Activated CD8-positive, alpha-beta T cell treated with anti-CD3 and anti-CD28 coated beads for 36 hours (primary cell): ENCODE measurements around the gene RNF138. TPM values are rescaled to one million over a fixed set of nuclear protein-coding genes. Genes with fewer than 3 reads are reported as not detected.
A peak's percentile ranks its signal among the peaks of the same experiment; 100 is the strongest.

Source experiments
- ATAC-seq: fragments of 200-7000 bp; cut with Tn5 transposase; one replicate; pipeline ENCODE4 v1.10.0; 2021; ENCODE audit warnings: mild to moderate bottlenecking, moderate library complexity
- CTCF ChIA-PET: fragments of 350-600 bp; sonication (Branson Sonifier 250); formaldehyde crosslinking; loops from one replicate; lab custom pipeline; 2021; ENCODE audit warnings: antibody characterized with exemption; lab: Charles Lee
- POLR2A ChIA-PET: fragments of 350-600 bp; sonication (Branson Sonifier 250); formaldehyde crosslinking; loops from one replicate; lab custom pipeline; 2021; ENCODE audit warnings: antibody characterized with exemption; lab: Charles Lee
- DNase-seq: peaks from one replicate; pipeline ENCODE4 v3.0.0-alpha.2; 2020
- H3K27ac Mint-ChIP-seq: one replicate; pipeline ENCODE4 v1.8.0; 2021; ENCODE audit warnings: mild to moderate bottlenecking, mixed read lengths
- H3K27me3 Mint-ChIP-seq: one replicate; pipeline ENCODE4 v1.8.0; 2021; ENCODE audit warnings: mixed read lengths
- H3K36me3 Mint-ChIP-seq: one replicate; pipeline ENCODE4 v1.8.0; 2021; ENCODE audit warnings: low read depth, mixed read lengths
- H3K4me1 Mint-ChIP-seq: one replicate; pipeline ENCODE4 v1.8.0; 2021; ENCODE audit warnings: low read depth, mixed read lengths
- H3K4me3 Mint-ChIP-seq: one replicate; pipeline ENCODE4 v1.8.0; 2021; ENCODE audit warnings: mild to moderate bottlenecking, moderate library complexity, mixed read lengths
- H3K9me3 Mint-ChIP-seq: one replicate; pipeline ENCODE4 v1.8.0; 2021; ENCODE audit warnings: mixed read lengths
- CTCF ChIP-seq: fragments of 200-600 bp; IDR thresholded peaks from one replicate; pipeline ENCODE4 v1.8.0; 2022; ENCODE audit warnings: antibody characterized with exemption, mild to moderate bottlenecking
- intact Hi-C: fragments of 100-400 bp; cut with micrococcal nuclease; formaldehyde crosslinking; loops from one replicate; pipeline ENCODE4 v1.10.0; 2022
- total RNA-seq, 2 experiments: library from RNA; stranded (reverse); gene quantifications; one replicate each; pipeline ENCODE4 v1.2.3, GENCODE V29; 2021

The RNF138 gene
- total RNA-seq, 2 experiments from 2014 or later, result 86.0 to 89.5 TPM

- DNase-seq (no peak), ATAC-seq (no peak)
- CTCF ChIA-PET, result interaction anchor here (1.5 kb wide), 1 partner anchor 16 kb away, joined by 8 read pairs; no protein-coding TSS in a partner anchor
- H3K4me3 Mint-ChIP-seq, result no peak overlapping the region
- no peaks in the 10 kb centered on the region for H3K9me3 Mint-ChIP-seq
- intact Hi-C loops, result no loop called here
- peaks cover 32% of the 10 kb centered on the region for H3K36me3 Mint-ChIP-seq
- no peak for TF ChIP-seq CTCF
- H3K4me1 Mint-ChIP-seq, result peaks cover 46% of the 10 kb centered on the region
- POLR2A ChIA-PET, result interaction anchor here (1.3 kb wide), 1 partner anchor 13 kb away, joined by 3 read pairs; no protein-coding TSS in a partner anchor
- no peaks in the 10 kb centered on the region for H3K27me3 Mint-ChIP-seq
- no peak overlapping the region for H3K27ac Mint-ChIP-seq
Observed at GRCh38 chr18:32056613-32057358, 34.9 kb upstream of the RNF138 start.

GRCh38 chr18:32057624-32058165 lies 34.0 kb upstream of the RNF138 start:
- no peak for TF ChIP-seq CTCF
- CTCF ChIA-PET, result no interaction called here
- H3K27ac Mint-ChIP-seq, result no peak overlapping the region
- intact Hi-C loops, result no loop called here
- H3K27me3 Mint-ChIP-seq, result no peaks in the 10 kb centered on the region
- H3K9me3 Mint-ChIP-seq, result no peaks in the 10 kb centered on the region
- ATAC-seq (no peak), DNase-seq (no peak)
- peaks cover 45% of the 10 kb centered on the region for H3K4me1 Mint-ChIP-seq
- H3K4me3 Mint-ChIP-seq, result no peak overlapping the region
- H3K36me3 Mint-ChIP-seq, result peaks cover 37% of the 10 kb centered on the region
- POLR2A ChIA-PET, result interaction anchor here (1.3 kb wide), 1 partner anchor 14 kb away, joined by 3 read pairs; no protein-coding TSS in a partner anchor

- no peak for ATAC-seq
- TF ChIP-seq CTCF, result no peak
- DNase-seq, result no peak
- Mint-ChIP-seq H3K4me1 (peaks cover 44% of the 10 kb centered on the region), H3K4me3 (no peak overlapping the region), H3K27ac (peak overlapping the region; percentile 64), H3K36me3 (peaks cover 36% of the 10 kb centered on the region), H3K9me3 (no peaks in the 10 kb centered on the region), H3K27me3 (no peaks in the 10 kb centered on the region)
- CTCF ChIA-PET, result interaction anchor here (0.8 to 3.9 kb wide), 5 partner anchors 10 to 41 kb away, joined by 3 to 20 read pairs (median 3); no protein-coding TSS in a partner anchor
- POLR2A ChIA-PET, result interaction anchor here (1.1 to 1.6 kb wide), 2 partner anchors 10 to 32 kb away, joined by 4 read pairs; partner anchors contain the start of gene RNF138
- intact Hi-C loops, result no loop called here
Observed at GRCh38 chr18:32060026-32060425, 31.6 kb upstream of the RNF138 start.

GRCh38 chr18:32067375-32068167 lies 24.1 kb upstream of the RNF138 start:
- CTCF ChIA-PET, result interaction anchor here (1.1 kb wide), 1 partner anchor 18 kb away, joined by 3 read pairs; no protein-coding TSS in a partner anchor
- Mint-ChIP-seq H3K4me1 (peaks cover 4% of the 10 kb centered on the region), H3K4me3 (no peak overlapping the region), H3K27ac (peak overlapping the region; percentile 37), H3K27me3 (no peaks in the 10 kb centered on the region), H3K36me3 (peaks cover 11% of the 10 kb centered on the region), H3K9me3 (no peaks in the 10 kb centered on the region)
- no peak for ATAC-seq
- no peak for TF ChIP-seq CTCF
- POLR2A ChIA-PET, result interaction anchor here (2.0 kb wide), 1 partner anchor 18 kb away, joined by 5 read pairs; no protein-coding TSS in a partner anchor
- DNase-seq, result no peak
- intact Hi-C loops, result no loop called here
